Ascending aorta (tissue), 2 donors: ENCODE data around the gene P3H1. TPM values are rescaled to one million over a fixed set of nuclear protein-coding genes. Genes with fewer than 3 reads are reported as not detected.
"Not testable (repeated sequence)": the region's sequence is repeated elsewhere in the genome, so short reads cannot be mapped to it uniquely, and the experiment has no call there.

ENCODE experiments used
- DNase-seq, 2 donors: peaks; one replicate each; pipeline ENCODE4 v3.0.0-alpha.2; 2019; ENCODE audit warnings: low spot score in 2 of 2
- H3K27ac ChIP-seq, 2 donors: fragments of 200-600 bp; sonication (generic); one replicate each; pipeline ENCODE4 v1.5.1; 2016 to 2017; ENCODE audit warnings: mild to moderate bottlenecking in 1 of 2
- H3K27me3 ChIP-seq: fragments of 200-600 bp; sonication (generic); one replicate; pipeline ENCODE4 v1.5.1; 2017
- H3K36me3 ChIP-seq, 2 donors: fragments of 200-600 bp; sonication (generic); one replicate each; pipeline ENCODE4 v1.5.1; 2016
- H3K4me1 ChIP-seq, 2 donors: fragments of 200-600 bp; sonication (generic); one replicate each; pipeline ENCODE4 v1.5.1; 2016 to 2017; ENCODE audit warnings: mild to moderate bottlenecking in 1 of 2
- H3K4me3 ChIP-seq, 2 donors: fragments of 200-600 bp; sonication (generic); one replicate each; pipeline ENCODE4 v1.5.1; 2016 to 2017; ENCODE audit warnings: mild to moderate bottlenecking in 1 of 2
- H3K9me3 ChIP-seq, 2 donors: fragments of 200-600 bp; sonication (generic); one replicate each; pipeline ENCODE4 v1.5.1; 2016
- intact Hi-C: fragments of 100-400 bp; cut with DNase I; formaldehyde crosslinking; loops from one replicate; pipeline ENCODE4 v1.15.1; 2023
- total RNA-seq: library from RNA; depleted of rRNA; stranded (reverse); fragments of >200 nt; gene quantifications from one replicate; pipeline ENCODE4 v1.1.0, GENCODE V29; 2016
- TF ChIP-seq, protein P1 (sequence below), 3 experiments: fragments of 200-600 bp in 2 of 3; fragments of 450-650 bp in 1 of 3; sonication (generic) in 2 of 3; IDR thresholded peaks; one replicate each; pipeline ENCODE4 v1.5.1; 2016 to 2019; ENCODE audit warnings: antibody characterized with exemption in 3 of 3, mild to moderate bottlenecking in 1 of 3, moderate library complexity in 1 of 3

The P3H1 gene
- 72.2 TPM for total RNA-seq

- H3K27me3 ChIP-seq: no peaks in the 10 kb centered on the region
- H3K9me3 ChIP-seq: no peaks in the 10 kb centered on the region
- TF ChIP-seq, protein P1, sequence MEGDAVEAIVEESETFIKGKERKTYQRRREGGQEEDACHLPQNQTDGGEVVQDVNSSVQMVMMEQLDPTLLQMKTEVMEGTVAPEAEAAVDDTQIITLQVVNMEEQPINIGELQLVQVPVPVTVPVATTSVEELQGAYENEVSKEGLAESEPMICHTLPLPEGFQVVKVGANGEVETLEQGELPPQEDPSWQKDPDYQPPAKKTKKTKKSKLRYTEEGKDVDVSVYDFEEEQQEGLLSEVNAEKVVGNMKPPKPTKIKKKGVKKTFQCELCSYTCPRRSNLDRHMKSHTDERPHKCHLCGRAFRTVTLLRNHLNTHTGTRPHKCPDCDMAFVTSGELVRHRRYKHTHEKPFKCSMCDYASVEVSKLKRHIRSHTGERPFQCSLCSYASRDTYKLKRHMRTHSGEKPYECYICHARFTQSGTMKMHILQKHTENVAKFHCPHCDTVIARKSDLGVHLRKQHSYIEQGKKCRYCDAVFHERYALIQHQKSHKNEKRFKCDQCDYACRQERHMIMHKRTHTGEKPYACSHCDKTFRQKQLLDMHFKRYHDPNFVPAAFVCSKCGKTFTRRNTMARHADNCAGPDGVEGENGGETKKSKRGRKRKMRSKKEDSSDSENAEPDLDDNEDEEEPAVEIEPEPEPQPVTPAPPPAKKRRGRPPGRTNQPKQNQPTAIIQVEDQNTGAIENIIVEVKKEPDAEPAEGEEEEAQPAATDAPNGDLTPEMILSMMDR (IDR thresholded peaks at IDR 0.05): no peak
- H3K36me3 ChIP-seq: peaks cover 0 to 3% of the 10 kb centered on the region in 2 donors
- H3K27ac ChIP-seq: peak within 1 kb of the TSS; percentile 84 to 91
- DNase-seq: peak; percentile 99 to 100
- intact Hi-C loops: loop anchor here (1.0 to 5.0 kb wide), 9 partner anchors 50 to 435 kb away; partner anchors contain the start of genes CFAP57, EBNA1BP2, ERMAP and PPCS
- peaks cover 0 to 19% of the 10 kb centered on the region in 2 donors for H3K4me1 ChIP-seq
- H3K4me3 ChIP-seq: peak within 1 kb of the TSS; percentile 86 to 88
Observed at GRCh38 chr1:42766741-42767509, at the start of gene P3H1, which contains the start of gene C1orf50. Gene P3H1, minus strand, starts transcription at chr1:42767028. Its CDS starts 57 bp downstream, at chr1:42766971. Gene C1orf50, plus strand, starts transcription at chr1:42767249. Its CDS starts 63 bp downstream, at chr1:42767312.

GRCh38 chr1:42815941-42816584 lies 49.2 kb upstream of the P3H1 start:
- Histone ChIP-seq H3K4me3 (peak overlapping the region; percentile 81 to 88), H3K27ac (peak overlapping the region; percentile 96 to 99), H3K9me3 (no peaks in the 10 kb centered on the region), H3K36me3 (peaks cover 0 to 4% of the 10 kb centered on the region in 2 donors), H3K27me3 (no peaks in the 10 kb centered on the region), H3K4me1 (peaks cover 4 to 9% of the 10 kb centered on the region in 2 donors)
- no peak for DNase-seq
- TF ChIP-seq, protein P1 (IDR thresholded peaks at IDR 0.05): no peak
- intact Hi-C loops: no loop called here

- H3K9me3 ChIP-seq, H3K36me3 ChIP-seq, H3K4me1 ChIP-seq, H3K4me3 ChIP-seq, DNase-seq, intact Hi-C loops, H3K27me3 ChIP-seq, H3K27ac ChIP-seq: not testable (repeated sequence)
Observed at GRCh38 chr1:42814815-42815214, 48.0 kb upstream of the P3H1 start.

GRCh38 chr1:42807056-42807668 lies 40.3 kb upstream of the P3H1 start:
- Histone ChIP-seq H3K27me3 (no peaks in the 10 kb centered on the region), H3K36me3 (peaks cover 3 to 9% of the 10 kb centered on the region in 2 donors), H3K9me3 (no peaks in the 10 kb centered on the region), H3K4me3 (no peak overlapping the region), H3K27ac (no peak overlapping the region), H3K4me1 (no peaks in the 10 kb centered on the region)
- DNase-seq: no peak
- intact Hi-C loops: no loop called here
- TF ChIP-seq, protein P1 (IDR thresholded peaks at IDR 0.05): no peak

GRCh38 chr1:42806593-42806992 lies 39.8 kb upstream of the P3H1 start:
- no peak for DNase-seq
- H3K4me3 ChIP-seq: no peak overlapping the region
- H3K36me3 ChIP-seq: peaks cover 3 to 9% of the 10 kb centered on the region in 2 donors
- no peaks in the 10 kb centered on the region for H3K27me3 ChIP-seq
- no peaks in the 10 kb centered on the region for H3K4me1 ChIP-seq
- no peaks in the 10 kb centered on the region for H3K9me3 ChIP-seq
- intact Hi-C loops: no loop called here
- TF ChIP-seq, protein P1 (IDR thresholded peaks at IDR 0.05): no peak
- no peak overlapping the region for H3K27ac ChIP-seq
